IPS-NIHi7 (cell line): ENCODE measurements around the gene DCAF4.

Experiments used
- DNase-seq: peaks from one replicate; pipeline ENCODE4 v3.0.0; 2012; ENCODE audit warnings: mixed read lengths; ENCODE audit errors: extremely low spot score

DCAF4 gene

DNA sequence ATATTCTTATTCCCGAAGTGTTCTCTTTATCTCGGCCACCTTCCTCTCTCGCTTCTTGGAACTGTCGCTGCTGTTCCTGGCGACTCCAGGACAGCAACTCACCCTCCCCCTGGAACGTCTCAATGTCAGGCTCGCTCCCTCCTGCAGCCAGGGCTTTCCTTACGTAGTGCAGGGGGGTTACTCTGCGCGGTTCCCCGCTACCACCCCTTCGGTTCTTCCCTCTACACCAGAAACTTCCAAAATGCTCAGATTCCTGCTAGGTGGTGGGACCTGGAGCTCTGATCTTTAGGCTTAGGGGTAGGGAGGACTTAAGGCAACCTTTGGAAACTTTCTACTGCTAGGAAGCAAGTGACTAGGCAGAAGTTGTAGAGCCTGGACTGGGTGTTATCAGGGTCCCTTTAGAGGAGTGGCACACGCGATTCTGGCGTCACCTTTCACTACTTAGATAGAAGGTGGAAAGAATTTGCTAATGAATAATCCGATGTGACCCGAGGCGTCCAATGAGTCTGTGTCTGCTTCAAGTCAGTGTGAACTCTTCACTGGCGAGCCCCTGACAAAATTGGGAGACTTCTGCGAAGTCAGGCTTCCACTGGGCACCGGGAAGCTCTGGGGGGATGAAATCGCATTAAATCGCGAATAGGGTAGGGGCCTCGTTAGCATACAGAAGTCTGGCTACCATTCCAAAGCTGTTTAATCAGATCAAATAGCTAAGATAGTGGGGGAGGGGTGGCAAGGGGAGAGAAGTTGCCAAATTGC, 31.5 kb upstream of the DCAF4 start:
- DNase-seq = peak; percentile 46

DNA sequence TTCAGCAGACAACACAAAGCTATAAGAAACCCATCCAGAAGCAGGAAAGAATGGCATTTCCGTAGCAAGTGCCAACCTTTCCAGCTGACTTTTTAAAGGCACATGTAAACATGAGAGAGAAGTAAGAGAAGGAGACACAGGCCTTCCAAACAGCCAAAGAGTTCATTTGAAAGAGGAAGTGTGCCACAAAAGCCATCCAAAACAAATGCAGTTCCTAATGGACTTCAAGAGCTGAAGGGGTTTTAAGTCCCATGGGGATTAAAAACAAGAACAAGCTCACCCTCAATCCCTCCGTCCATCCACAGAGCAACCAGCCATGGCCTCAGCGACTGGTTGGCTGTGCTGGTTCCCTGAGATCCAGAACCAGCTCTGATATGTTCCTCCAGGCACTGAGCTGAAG, 27.8 kb upstream of the DCAF4 start:
- no peak for DNase-seq

- no peak for DNase-seq
Observed at GRCh38 chr14:72901361-72901760, 24.9 kb upstream of the DCAF4 start.

GRCh38 chr14:72902801-72903530, 23.3 kb upstream of the DCAF4 start:
- no peak for DNase-seq

DNA sequence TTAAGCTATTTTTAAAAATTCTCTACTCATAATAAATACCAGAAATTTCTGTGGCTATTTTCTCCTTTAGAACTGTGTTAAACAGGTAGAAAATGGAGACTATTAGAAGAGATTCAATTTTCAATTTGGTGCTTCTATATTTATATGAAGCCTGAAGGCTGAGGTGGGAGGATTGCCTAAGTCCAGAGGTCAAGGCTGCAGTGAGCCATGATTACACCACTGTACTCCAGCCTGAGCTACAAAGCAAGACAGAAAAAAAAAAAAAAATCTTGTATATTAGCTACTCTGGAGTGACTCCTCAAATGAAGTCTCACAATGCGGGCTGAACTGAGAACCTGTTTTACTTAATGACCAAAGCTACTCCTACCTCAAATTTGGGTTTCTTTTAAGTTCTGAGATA, 22.5 kb upstream of the DCAF4 start:
- DNase-seq = no peak

GRCh38 chr14:72904218-72904617, 22.0 kb upstream of the DCAF4 start:
- DNase-seq = no peak

DNA sequence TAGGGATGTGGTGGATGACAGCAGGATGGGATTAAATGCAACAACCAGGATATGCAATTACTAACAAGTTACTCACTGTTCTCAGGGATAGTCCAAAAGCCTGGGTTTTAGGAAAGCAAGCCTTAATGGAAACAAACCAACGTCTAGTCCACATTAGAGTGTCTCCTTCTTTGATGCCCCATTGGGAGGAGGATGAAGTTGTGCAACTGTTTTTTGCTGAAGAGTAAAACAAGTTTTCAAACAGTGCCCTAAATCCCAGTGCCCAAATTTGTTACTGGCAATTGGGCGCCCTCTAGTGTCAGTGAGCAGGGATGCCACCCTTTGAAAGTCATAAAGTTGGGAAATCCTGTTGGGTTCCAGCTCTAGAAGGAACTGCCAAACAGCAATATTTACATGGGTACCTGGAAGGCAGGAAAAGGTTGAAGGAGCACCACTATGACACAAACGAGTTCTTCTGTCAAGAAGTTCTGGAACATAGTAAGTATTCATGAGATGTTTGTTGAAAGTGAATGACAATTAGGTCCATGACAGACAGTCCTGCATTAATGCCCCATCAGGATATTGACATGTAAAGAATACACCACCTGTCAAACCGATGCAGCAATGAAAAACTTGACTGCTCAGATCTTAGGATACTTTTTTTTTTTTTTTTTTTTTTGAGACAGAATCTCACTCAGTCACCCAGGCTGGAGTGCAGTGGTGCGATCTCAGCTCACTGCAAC, 21.3 kb upstream of the DCAF4 start:
- peak; percentile 58 for DNase-seq

DNA sequence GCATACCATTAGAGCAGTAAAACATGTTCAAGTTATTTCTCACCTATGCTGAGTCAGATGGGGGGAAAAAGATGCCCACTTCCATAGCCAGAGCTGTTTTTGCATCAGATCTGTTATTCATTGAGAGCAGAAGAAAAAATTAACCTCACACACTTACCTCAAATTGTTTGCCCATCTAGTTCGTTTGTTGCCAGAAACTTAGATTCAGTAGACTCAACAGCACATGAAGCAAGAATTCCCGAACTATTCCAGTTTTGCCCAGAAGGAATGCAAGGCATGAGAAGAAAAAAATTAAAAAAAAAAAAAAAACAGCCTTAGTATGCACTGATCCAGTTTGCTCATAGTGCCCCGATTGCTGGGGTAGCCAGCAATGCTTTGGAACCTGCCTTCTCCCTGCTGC, 19.9 kb upstream of the DCAF4 start:
- DNase-seq = no peak

GRCh38 chr14:72906879-72907278, 19.4 kb upstream of the DCAF4 start:
- DNase-seq = no peak

DNA sequence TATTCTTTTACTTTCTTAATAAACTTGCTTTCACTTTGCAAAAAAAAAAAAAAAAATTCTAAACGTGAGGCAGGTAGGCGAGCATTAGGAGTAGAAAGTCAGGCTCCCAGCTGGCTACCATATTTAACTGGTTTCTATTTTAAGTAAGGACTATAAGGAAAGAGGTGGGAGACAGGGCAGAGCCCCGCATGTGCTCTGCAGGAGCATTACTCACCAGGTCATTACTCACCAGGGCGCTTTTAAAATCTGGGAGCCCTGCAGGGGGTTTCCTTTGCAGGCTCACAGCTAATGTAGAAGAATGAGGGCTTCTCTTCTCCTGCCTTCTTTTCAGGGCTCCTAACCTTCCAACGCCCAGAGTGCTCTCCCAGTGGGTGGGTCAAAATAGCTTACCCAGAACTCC, 18.4 kb upstream of the DCAF4 start:
- peak; percentile 50 for DNase-seq

DNA sequence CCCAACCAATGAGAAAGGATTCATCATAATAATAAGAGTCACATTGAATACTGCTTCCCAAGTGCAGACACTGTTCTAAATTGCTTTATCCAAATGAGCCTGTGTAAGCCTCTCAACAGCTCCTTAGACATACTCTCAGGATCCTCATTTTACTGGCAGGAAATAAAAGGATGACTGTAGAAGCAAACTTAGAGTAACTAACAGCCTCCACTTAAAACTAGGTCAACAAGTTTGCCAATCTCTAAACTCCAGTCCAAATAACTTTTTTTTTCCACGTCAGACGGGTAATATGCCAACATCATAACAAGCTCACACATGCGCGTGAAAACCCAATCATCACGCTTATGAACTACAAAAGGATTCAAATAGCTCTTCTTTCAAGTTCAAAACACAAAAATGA, 17.1 kb upstream of the DCAF4 start:
- no peak for DNase-seq

GRCh38 chr14:72913809-72914208, 12.5 kb upstream of the DCAF4 start:
- no peak for DNase-seq

DNA sequence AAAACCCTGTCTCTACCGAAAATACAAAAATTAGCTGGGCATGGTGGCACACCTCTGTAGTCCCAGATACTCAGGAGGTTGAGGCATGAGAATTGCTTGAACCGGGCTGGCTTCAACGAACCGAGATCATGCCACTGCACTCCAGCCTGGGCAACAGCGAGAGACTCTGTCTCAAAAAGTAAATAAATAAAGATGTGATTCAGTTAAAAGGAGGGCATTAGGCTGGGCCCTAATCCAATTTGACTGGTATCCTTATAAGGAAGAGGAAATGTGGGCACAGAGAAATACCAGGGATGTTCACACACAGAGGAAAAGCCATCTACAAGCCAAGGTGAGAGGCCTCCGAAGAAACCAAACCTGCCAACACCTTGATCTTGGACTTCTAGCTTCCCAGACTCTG, 10.1 kb upstream of the DCAF4 start:
- no peak for DNase-seq

GRCh38 chr14:72917094-72917802, 9.0 kb upstream of the DCAF4 start:
- DNase-seq = no peak

DNA sequence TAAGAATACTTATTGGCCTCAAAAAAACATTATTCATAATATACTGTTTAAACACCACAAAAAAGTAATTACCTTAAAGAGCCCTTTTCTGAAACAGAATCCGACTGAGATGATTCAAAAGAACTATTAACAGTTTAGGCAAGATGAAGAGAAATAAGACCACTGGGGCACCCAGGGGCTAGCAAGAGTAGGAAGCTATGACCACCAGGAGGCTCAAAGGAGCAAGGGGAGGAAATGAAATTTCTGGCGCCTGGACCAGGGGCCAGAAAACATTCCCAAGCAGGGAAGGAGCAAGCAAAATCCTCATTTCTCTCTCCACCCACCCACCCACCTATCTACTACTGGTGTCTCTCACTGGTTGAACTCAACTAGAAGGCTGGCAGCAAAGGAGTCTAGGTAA, 6.3 kb upstream of the DCAF4 start:
- peak; percentile 43 for DNase-seq

DNA sequence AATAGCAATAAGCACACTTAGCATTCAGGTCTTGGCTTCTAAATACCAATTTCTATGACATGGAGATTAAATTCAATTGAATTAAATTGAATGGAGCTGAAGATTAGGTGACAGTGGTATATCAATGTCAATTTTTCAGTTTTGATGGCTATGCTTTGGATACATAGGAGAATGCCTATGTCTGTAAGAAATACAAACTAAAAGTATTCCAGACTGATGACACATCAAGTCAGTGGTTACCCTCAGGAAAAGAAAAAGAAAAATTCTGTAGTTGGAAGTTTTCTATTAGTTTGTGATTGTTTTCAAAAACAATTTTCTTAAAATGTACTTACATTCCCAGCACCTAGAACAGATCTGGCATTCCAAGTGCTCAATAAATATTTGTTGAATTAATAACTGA, 4.9 kb upstream of the DCAF4 start:
- no peak for DNase-seq

- no peak for DNase-seq
Observed at GRCh38 chr14:72924337-72924736, 1.9 kb upstream of the DCAF4 start.

GRCh38 chr14:72925171-72925759, 999 bp upstream of the DCAF4 start:
- no peak for DNase-seq

- DNase-seq = no peak
Observed at GRCh38 chr14:72925815-72926291, 411 bp upstream of the DCAF4 start.

- no peak for DNase-seq
Observed at GRCh38 chr14:72928872-72929271, 2.6 kb downstream of the DCAF4 start.

GRCh38 chr14:72929316-72930080, 3.2 kb downstream of the DCAF4 start:
- no peak for DNase-seq
